GM10248 (cell line): ENCODE measurements around the gene FHIT.
"Not testable (repeated sequence)": the region's sequence is repeated elsewhere in the genome, so short reads cannot be mapped to it uniquely, and the experiment has no call there.

ENCODE experiments used
- CTCF ChIA-PET: fragments of 300-600 bp; sonication (Branson Sonifier 250); formaldehyde crosslinking; extraction: SDS; loops from one replicate; lab custom pipeline; 2021; ENCODE audit warnings: antibody characterized with exemption; lab: Yijun Ruan, JAX
- POLR2A ChIA-PET: fragments of 350-650 bp; sonication (Branson Sonifier 250); formaldehyde crosslinking; extraction: SDS; loops from one replicate; lab custom pipeline; 2020; ENCODE audit warnings: antibody characterized with exemption; lab: Yijun Ruan, JAX
- DNase-seq: peaks from one replicate; pipeline ENCODE4 v3.0.0; 2012; ENCODE audit errors: extremely low spot score
- CTCF ChIP-seq: IDR thresholded peaks from 2 replicates; pipeline ENCODE4 v1.5.1; 2012; ENCODE audit warnings: mild to moderate bottlenecking, low read depth; ENCODE audit errors: extremely low read depth, missing control alignments, control extremely low read depth

FHIT gene

GRCh38 chr3:60898321-60898720, 352.9 kb downstream of the FHIT start:
- POLR2A ChIA-PET = no interaction called here
- TF ChIP-seq CTCF = no peak
- DNase-seq = no peak
- CTCF ChIA-PET = no interaction called here

- TF ChIP-seq CTCF = no peak
- POLR2A ChIA-PET = no interaction called here
- DNase-seq = no peak
- CTCF ChIA-PET = no interaction called here
These were observed 357.3 kb downstream of the FHIT start for GRCh38 chr3:60893946-60894345.

GRCh38 chr3:60890226-60890625, 361.0 kb downstream of the FHIT start:
- ChIA-PET CTCF (no interaction called here), POLR2A (no interaction called here)
- TF ChIP-seq CTCF = no peak
- no peak for DNase-seq

GRCh38 chr3:60888952-60889351, 362.3 kb downstream of the FHIT start:
- POLR2A ChIA-PET, DNase-seq: not testable (repeated sequence)
- CTCF ChIA-PET = interaction anchor here (0.8 kb wide), 1 partner anchor 11 kb away, joined by 3 read pairs; no protein-coding TSS in a partner anchor

- TF ChIP-seq CTCF = no peak
- ChIA-PET POLR2A (no interaction called here), CTCF (no interaction called here)
- DNase-seq = no peak
These were observed 363.7 kb downstream of the FHIT start for GRCh38 chr3:60887574-60887973.

- no peak for DNase-seq
- ChIA-PET POLR2A (no interaction called here), CTCF (no interaction called here)
- no peak for TF ChIP-seq CTCF
These were observed 364.7 kb downstream of the FHIT start for GRCh38 chr3:60886518-60886917.

GRCh38 chr3:60884005-60884404, 367.2 kb downstream of the FHIT start:
- ChIA-PET POLR2A (no interaction called here), CTCF (interaction anchor here (2.1 kb wide), 1 partner anchor 10 kb away, joined by 5 read pairs; no protein-coding TSS in a partner anchor)
- DNase-seq = no peak
- TF ChIP-seq CTCF = no peak
